SK-N-SH (cell line): ENCODE results near the gene FERMT1. TPM values are rescaled to one million over a fixed set of nuclear protein-coding genes. Genes with fewer than 3 reads are reported as not detected.

Experiments used
- CTCF ChIA-PET: fragments of 300-600, 350-600 bp; formaldehyde crosslinking; extraction: SDS; loops from one replicate; lab custom pipeline; 2021; lab: Yijun Ruan, JAX
- POLR2A ChIA-PET: fragments of 350-600 bp; sonication (Branson Sonifier 250); formaldehyde crosslinking; extraction: SDS; loops from one replicate; lab custom pipeline; 2020; ENCODE audit warnings: antibody characterized with exemption, inconsistent platforms; lab: Yijun Ruan, JAX
- DNase-seq: peaks from one replicate; pipeline ENCODE4 v3.0.0; 2012
- H2AFZ ChIP-seq: fragments of 200-600 bp; sonication (generic); 2 replicates; pipeline ENCODE4 v1.8.1; 2016; ENCODE audit warnings: antibody characterized with exemption, mild to moderate bottlenecking, low read depth
- H3F3A ChIP-seq: fragments of 200-600 bp; sonication (generic); replicated peaks from 2 replicates; pipeline ENCODE3; 2016; ENCODE audit warnings: antibody characterized with exemption, mild to moderate bottlenecking; ENCODE audit not compliant: insufficient read depth
- H3K27ac ChIP-seq, 2 experiments: fragments of 200-500 bp in 1 of 2; fragments of 200-600 bp in 1 of 2; sonication (Bioruptor generic) in 1 of 2; sonication (generic), shearing (Covaris generic) in 1 of 2; 2 replicates each; pipeline versions ENCODE4 v1.5.1 to v1.6.1; 2014 to 2016; ENCODE audit warnings: low read depth in 2 of 2, inconsistent platforms in 1 of 2, low read length in 1 of 2, mild to moderate bottlenecking in 1 of 2, mixed read lengths in 1 of 2
- H3K27me3 ChIP-seq: fragments of 200-600 bp; sonication (generic), shearing (Covaris generic); 2 replicates; pipeline ENCODE4 v1.6.1; 2016; ENCODE audit warnings: mixed run types; ENCODE audit not compliant: insufficient read depth
- H3K36me3 ChIP-seq, 2 experiments: fragments of 200-500 bp in 1 of 2; fragments of 200-600 bp in 1 of 2; sonication (Bioruptor generic) in 1 of 2; sonication (generic) in 1 of 2; replicated peaks in 1 of 2; 2 replicates each; pipeline versions ENCODE3 to v1.5.1; 2014 to 2016; ENCODE audit warnings: low read length in 1 of 2, mild to moderate bottlenecking in 1 of 2; ENCODE audit not compliant: insufficient read depth in 2 of 2, control insufficient read depth in 1 of 2
- H3K4me1 ChIP-seq, 2 experiments: fragments of 200-500 bp in 1 of 2; fragments of 200-600 bp in 1 of 2; sonication (Bioruptor generic) in 1 of 2; sonication (generic), shearing (Covaris generic) in 1 of 2; 2 replicates each; pipeline versions ENCODE4 v1.5.1 to v1.6.1; 2014 to 2016; ENCODE audit warnings: low read depth in 1 of 2, low read length in 1 of 2, mixed run types in 1 of 2; ENCODE audit not compliant: insufficient read depth in 2 of 2, control insufficient read depth in 1 of 2
- H3K4me2 ChIP-seq: fragments of 200-600 bp; sonication (generic), shearing (Covaris generic); 2 replicates; pipeline ENCODE4 v1.6.1; 2017; ENCODE audit warnings: mixed run types
- H3K4me3 ChIP-seq, 2 experiments: fragments of 200-500 bp in 1 of 2; fragments of 200-600 bp in 1 of 2; sonication (Bioruptor generic) in 1 of 2; sonication (generic), shearing (Covaris generic) in 1 of 2; 2 replicates each; pipeline versions ENCODE4 v1.5.1 to v1.8.1; 2014 to 2016; ENCODE audit warnings: low read depth in 2 of 2, inconsistent platforms in 1 of 2, low read length in 1 of 2, mild to moderate bottlenecking in 1 of 2, mixed read lengths in 1 of 2, moderate library complexity in 1 of 2
- H3K79me2 ChIP-seq: fragments of 200-600 bp; sonication (generic); 2 replicates; pipeline ENCODE4 v1.8.1; 2017; ENCODE audit warnings: mild to moderate bottlenecking; ENCODE audit not compliant: insufficient read depth
- H3K9ac ChIP-seq: fragments of 200-600 bp; sonication (generic); 2 replicates; pipeline ENCODE4 v1.6.1; 2017; ENCODE audit warnings: mixed run types
- H3K9me2 ChIP-seq: fragments of 200-600 bp; sonication (generic); 2 replicates; pipeline ENCODE4 v1.6.1; 2017; ENCODE audit warnings: mixed run types
- H3K9me3 ChIP-seq: fragments of 200-600 bp; sonication (generic); 2 replicates; pipeline ENCODE4 v1.6.1; 2017; ENCODE audit warnings: mixed run types, mild to moderate bottlenecking, moderate library complexity
- H4K20me1 ChIP-seq: fragments of 200-600 bp; sonication (generic); 2 replicates; pipeline ENCODE4 v1.6.1; 2017; ENCODE audit warnings: mild to moderate bottlenecking, mixed run types; ENCODE audit not compliant: insufficient read depth
- CHD2 ChIP-seq: fragments of 150-350 bp; IDR thresholded peaks from 2 replicates; pipeline ENCODE4 v1.6.1; 2018; ENCODE audit warnings: low read length; ENCODE audit not compliant: partially characterized antibody
- FOSL2 ChIP-seq: IDR thresholded peaks from 2 replicates; pipeline ENCODE4 v1.4.0; 2012; ENCODE audit warnings: low read depth, mild to moderate bottlenecking, moderate library complexity, borderline replicate concordance
- FOXM1 ChIP-seq: IDR thresholded peaks from 2 replicates; pipeline ENCODE4 v1.4.0; 2012; ENCODE audit warnings: low read depth, mild to moderate bottlenecking
- JUND ChIP-seq: IDR thresholded peaks from 2 replicates; pipeline ENCODE4 v1.4.0; 2012
- MEF2A ChIP-seq: IDR thresholded peaks from 2 replicates; pipeline ENCODE4 v1.4.0; 2012; ENCODE audit warnings: low read depth, borderline replicate concordance
- TAF1 ChIP-seq: IDR thresholded peaks from 2 replicates; pipeline ENCODE4 v1.6.1; 2012; ENCODE audit warnings: low read depth, mild to moderate bottlenecking, low read length, moderate library complexity, borderline replicate concordance
- TEAD4 ChIP-seq: IDR thresholded peaks from 2 replicates; pipeline ENCODE4 v1.4.0; 2012; ENCODE audit warnings: mild to moderate bottlenecking, borderline replicate concordance; ENCODE audit not compliant: insufficient read depth
- WGBS: methylation state at CpG from one replicate; pipeline ENCODE4 v1.1.6; 2017; ENCODE audit warnings: low lambda C conversion rate; 5-methylcytosine and 5-hydroxymethylcytosine counted together
- polyA plus RNA-seq, 3 experiments: library from polyadenylated mRNA; depleted of rRNA; stranded (reverse); fragments of >200 nt; gene quantifications; 2 replicates each; pipeline ENCODE4 v1.2.3, GENCODE V29; 2012
- TF ChIP-seq, protein P1 (sequence below): fragments of 150-350 bp; IDR thresholded peaks from 2 replicates; pipeline ENCODE4 v1.6.1; 2016; ENCODE audit warnings: mild to moderate bottlenecking, low read depth, low read length
- TF ChIP-seq, protein P2 (sequence below): IDR thresholded peaks from 2 replicates; pipeline ENCODE4 v1.4.0; 2012; ENCODE audit warnings: low read depth
- TF ChIP-seq, protein P3 (sequence below): fragments of 200-600 bp; sonication (generic); IDR thresholded peaks from 2 replicates; pipeline ENCODE4 v1.6.1; 2017; ENCODE audit warnings: antibody characterized with exemption, mild to moderate bottlenecking, moderate library complexity
- TF ChIP-seq, protein P4 (sequence below): IDR thresholded peaks from 2 replicates; pipeline ENCODE4 v1.6.1; 2012; ENCODE audit warnings: mild to moderate bottlenecking, low read depth, low read length, moderate library complexity
- TF ChIP-seq, protein P5 (sequence below): IDR thresholded peaks from 2 replicates; pipeline ENCODE4 v1.4.0; 2012; ENCODE audit warnings: low read depth, borderline replicate concordance

Gene FERMT1
- polyA plus RNA-seq, 1 of the 3 experiments (the other 2 are of a cell fraction): 0.81 TPM

DNA sequence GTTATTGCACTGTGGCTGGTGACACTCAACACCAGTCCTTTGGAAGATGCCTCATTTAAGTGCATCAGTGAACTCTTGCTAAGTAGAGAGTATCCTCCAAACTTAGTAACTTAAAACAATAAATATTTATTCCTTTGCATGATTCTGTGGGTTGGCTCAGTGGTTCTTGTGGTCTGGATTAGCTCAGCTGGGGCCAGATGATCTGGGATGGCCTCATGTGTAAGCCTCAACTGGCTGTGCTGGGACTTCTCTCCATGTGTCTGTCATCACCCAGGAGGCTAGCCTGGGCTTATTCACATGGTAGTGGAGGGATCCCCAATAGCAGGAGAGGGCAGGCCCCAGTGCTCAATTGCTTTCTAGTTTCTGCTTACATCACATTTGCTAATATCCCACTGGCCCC, 77.3 kb downstream of the FERMT1 start:
- ChIA-PET CTCF (interaction anchor here (0.5 kb wide), 1 partner anchor 517 kb away, joined by 3 read pairs; no protein-coding TSS in a partner anchor), POLR2A (no interaction called here)
- H2AFZ ChIP-seq: no peak overlapping the region
- H3K79me2 ChIP-seq: no peaks in the 10 kb centered on the region
- no peak for TF ChIP-seq CHD2
- no peak for TF ChIP-seq TAF1
- H3K36me3 ChIP-seq: peaks cover 0 to 9% of the 10 kb centered on the region in 2 experiments
- H3K9me3 ChIP-seq: no peaks in the 10 kb centered on the region
- no peak for DNase-seq
- no peak overlapping the region for H3K4me3 ChIP-seq
- H4K20me1 ChIP-seq: no peaks in the 10 kb centered on the region
- H3K9ac ChIP-seq: no peak overlapping the region
- H3K27ac ChIP-seq: no peak overlapping the region
- H3K4me1 ChIP-seq: no peaks in the 10 kb centered on the region
- H3K9me2 ChIP-seq: no peaks in the 10 kb centered on the region
- no peak overlapping the region for H3K4me2 ChIP-seq
- H3K27me3 ChIP-seq: no peaks in the 10 kb centered on the region
- H3F3A ChIP-seq: no peaks in the 10 kb centered on the region

DNA sequence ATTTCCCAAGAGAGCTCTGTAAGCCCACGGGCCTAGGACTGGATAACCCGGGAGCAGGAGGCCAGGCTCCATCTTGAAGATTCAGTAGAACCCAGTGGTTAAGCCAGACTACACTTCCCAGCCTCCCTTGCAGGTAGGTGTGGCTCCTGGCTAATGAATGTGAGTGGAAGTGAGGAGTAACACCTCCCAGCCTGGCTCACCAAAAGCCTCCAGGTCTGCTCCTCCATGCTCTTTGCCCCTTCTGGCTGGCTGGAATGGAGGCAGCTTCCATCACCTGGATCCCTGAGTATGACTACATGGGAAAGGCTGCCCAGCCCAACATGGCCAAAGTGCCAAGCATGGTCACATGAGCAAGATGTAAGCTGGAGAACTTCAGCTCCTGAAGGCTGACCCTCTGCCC, 78.7 kb downstream of the FERMT1 start:
- no peak overlapping the region for H3K4me3 ChIP-seq
- CTCF ChIA-PET: interaction anchor here (1.5 kb wide), 1 partner anchor 515 kb away, joined by 3 read pairs; no protein-coding TSS in a partner anchor
- H3K9ac ChIP-seq: no peak overlapping the region
- no peaks in the 10 kb centered on the region for H3K9me3 ChIP-seq
- POLR2A ChIA-PET: no interaction called here
- TF ChIP-seq, protein P1, sequence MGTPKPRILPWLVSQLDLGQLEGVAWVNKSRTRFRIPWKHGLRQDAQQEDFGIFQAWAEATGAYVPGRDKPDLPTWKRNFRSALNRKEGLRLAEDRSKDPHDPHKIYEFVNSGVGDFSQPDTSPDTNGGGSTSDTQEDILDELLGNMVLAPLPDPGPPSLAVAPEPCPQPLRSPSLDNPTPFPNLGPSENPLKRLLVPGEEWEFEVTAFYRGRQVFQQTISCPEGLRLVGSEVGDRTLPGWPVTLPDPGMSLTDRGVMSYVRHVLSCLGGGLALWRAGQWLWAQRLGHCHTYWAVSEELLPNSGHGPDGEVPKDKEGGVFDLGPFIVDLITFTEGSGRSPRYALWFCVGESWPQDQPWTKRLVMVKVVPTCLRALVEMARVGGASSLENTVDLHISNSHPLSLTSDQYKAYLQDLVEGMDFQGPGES: no peak
- TF ChIP-seq, protein P2, sequence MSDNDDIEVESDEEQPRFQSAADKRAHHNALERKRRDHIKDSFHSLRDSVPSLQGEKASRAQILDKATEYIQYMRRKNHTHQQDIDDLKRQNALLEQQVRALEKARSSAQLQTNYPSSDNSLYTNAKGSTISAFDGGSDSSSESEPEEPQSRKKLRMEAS: no peak
- no peak for TF ChIP-seq TAF1
- no peak for TF ChIP-seq JUND
- TF ChIP-seq, protein P3, sequence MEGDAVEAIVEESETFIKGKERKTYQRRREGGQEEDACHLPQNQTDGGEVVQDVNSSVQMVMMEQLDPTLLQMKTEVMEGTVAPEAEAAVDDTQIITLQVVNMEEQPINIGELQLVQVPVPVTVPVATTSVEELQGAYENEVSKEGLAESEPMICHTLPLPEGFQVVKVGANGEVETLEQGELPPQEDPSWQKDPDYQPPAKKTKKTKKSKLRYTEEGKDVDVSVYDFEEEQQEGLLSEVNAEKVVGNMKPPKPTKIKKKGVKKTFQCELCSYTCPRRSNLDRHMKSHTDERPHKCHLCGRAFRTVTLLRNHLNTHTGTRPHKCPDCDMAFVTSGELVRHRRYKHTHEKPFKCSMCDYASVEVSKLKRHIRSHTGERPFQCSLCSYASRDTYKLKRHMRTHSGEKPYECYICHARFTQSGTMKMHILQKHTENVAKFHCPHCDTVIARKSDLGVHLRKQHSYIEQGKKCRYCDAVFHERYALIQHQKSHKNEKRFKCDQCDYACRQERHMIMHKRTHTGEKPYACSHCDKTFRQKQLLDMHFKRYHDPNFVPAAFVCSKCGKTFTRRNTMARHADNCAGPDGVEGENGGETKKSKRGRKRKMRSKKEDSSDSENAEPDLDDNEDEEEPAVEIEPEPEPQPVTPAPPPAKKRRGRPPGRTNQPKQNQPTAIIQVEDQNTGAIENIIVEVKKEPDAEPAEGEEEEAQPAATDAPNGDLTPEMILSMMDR: no peak
- TF ChIP-seq TEAD4: no peak
- no peak for TF ChIP-seq MEF2A
- no peak for TF ChIP-seq FOXM1
- TF ChIP-seq, protein P4, sequence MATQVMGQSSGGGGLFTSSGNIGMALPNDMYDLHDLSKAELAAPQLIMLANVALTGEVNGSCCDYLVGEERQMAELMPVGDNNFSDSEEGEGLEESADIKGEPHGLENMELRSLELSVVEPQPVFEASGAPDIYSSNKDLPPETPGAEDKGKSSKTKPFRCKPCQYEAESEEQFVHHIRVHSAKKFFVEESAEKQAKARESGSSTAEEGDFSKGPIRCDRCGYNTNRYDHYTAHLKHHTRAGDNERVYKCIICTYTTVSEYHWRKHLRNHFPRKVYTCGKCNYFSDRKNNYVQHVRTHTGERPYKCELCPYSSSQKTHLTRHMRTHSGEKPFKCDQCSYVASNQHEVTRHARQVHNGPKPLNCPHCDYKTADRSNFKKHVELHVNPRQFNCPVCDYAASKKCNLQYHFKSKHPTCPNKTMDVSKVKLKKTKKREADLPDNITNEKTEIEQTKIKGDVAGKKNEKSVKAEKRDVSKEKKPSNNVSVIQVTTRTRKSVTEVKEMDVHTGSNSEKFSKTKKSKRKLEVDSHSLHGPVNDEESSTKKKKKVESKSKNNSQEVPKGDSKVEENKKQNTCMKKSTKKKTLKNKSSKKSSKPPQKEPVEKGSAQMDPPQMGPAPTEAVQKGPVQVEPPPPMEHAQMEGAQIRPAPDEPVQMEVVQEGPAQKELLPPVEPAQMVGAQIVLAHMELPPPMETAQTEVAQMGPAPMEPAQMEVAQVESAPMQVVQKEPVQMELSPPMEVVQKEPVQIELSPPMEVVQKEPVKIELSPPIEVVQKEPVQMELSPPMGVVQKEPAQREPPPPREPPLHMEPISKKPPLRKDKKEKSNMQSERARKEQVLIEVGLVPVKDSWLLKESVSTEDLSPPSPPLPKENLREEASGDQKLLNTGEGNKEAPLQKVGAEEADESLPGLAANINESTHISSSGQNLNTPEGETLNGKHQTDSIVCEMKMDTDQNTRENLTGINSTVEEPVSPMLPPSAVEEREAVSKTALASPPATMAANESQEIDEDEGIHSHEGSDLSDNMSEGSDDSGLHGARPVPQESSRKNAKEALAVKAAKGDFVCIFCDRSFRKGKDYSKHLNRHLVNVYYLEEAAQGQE: no peak
- no peak for TF ChIP-seq FOSL2
- TF ChIP-seq, protein P5, sequence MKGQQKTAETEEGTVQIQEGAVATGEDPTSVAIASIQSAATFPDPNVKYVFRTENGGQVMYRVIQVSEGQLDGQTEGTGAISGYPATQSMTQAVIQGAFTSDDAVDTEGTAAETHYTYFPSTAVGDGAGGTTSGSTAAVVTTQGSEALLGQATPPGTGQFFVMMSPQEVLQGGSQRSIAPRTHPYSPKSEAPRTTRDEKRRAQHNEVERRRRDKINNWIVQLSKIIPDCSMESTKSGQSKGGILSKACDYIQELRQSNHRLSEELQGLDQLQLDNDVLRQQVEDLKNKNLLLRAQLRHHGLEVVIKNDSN: no peak
- no peaks in the 10 kb centered on the region for H3K9me2 ChIP-seq
- no peak overlapping the region for H3K4me2 ChIP-seq
- no peaks in the 10 kb centered on the region for H3K4me1 ChIP-seq
- no peaks in the 10 kb centered on the region for H3F3A ChIP-seq
- H3K79me2 ChIP-seq: no peaks in the 10 kb centered on the region
- no peaks in the 10 kb centered on the region for H4K20me1 ChIP-seq
- no peak overlapping the region for H3K27ac ChIP-seq
- 80% methylated on average over 1 of the region's 2 CpGs for WGBS
- peaks cover 2 to 11% of the 10 kb centered on the region in 2 experiments for H3K36me3 ChIP-seq
- no peak overlapping the region for H2AFZ ChIP-seq
- no peak for DNase-seq
- H3K27me3 ChIP-seq: no peaks in the 10 kb centered on the region
